ENCODE results near the gene CROCC2. TPM values are rescaled to one million over a fixed set of nuclear protein-coding genes. Genes with fewer than 3 reads are reported as not detected.

CROCC2 gene
- polyA plus RNA-seq, 1 of the 3 experiments (the other 2 are of a cell fraction) = not detected

DNA sequence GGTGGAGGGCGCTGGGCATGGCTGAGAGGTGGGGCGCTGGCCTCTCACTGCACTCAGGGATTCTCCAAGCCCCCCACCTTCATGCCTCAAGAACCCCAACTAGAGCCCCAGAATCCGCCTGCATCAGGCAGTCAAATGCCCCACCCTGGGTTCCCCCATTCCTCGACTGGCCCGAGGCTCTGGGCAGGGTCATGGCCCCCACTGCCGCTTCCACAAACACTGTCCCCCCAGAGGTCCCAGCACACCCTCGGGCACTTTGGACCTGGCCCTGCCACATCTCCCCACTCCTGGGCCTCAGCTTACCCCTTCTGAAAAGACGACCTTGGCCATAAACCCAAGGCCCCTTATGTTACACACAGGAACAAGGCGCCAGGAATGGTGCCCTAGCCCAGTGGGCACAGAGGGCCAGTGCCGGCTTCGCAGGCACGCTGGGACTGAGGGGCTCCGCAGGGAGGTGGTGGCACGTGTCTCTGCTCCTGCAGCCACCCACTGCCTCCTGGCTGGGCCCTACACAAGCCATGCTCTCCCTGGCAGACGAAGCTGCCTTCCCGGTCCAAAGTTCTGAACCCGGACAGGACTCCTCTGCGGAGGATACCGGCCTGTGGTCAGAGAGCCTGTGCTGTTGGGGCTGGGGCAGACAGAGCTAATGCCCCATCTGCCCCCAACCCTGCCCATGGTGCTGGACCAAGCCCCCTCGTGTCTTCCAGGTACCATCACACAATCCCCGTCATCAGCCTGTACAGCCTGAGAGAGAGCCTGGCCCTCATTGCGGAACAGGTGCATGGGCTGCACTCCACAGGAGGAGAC is 30.7 kb upstream of the CROCC2 start (continued):
- TF ChIP-seq PBX3 (IDR thresholded peaks at IDR 0.05) (no peak), FOXJ3 (CRISPR knock-in tag; IDR thresholded peaks at IDR 0.05) (no peak), POLR2AphosphoS5 (IDR thresholded peaks at IDR 0.05; ENCODE audit: low read depth, low read length) (no peak)

- H3F3A ChIP-seq (replicated peaks; ENCODE audit: insufficient read depth) = no peaks in the 10 kb centered on the region
- H3K9me3 ChIP-seq = no peaks in the 10 kb centered on the region
- H3K9ac ChIP-seq = no peak overlapping the region
- H3K4me3 ChIP-seq (ENCODE audit: low read depth in 2 of 2, low read length in 1 of 2) = no peak overlapping the region
- TF ChIP-seq MEF2A (IDR thresholded peaks at IDR 0.05; ENCODE audit: borderline replicate concordance, low read depth) (no peak), PBX3 (IDR thresholded peaks at IDR 0.05) (no peak), TCF12 (IDR thresholded peaks at IDR 0.05) (no peak), RAD21 (IDR thresholded peaks at IDR 0.05; ENCODE audit: low read length) (no peak), FOXM1 (IDR thresholded peaks at IDR 0.05; ENCODE audit: low read depth) (no peak)
- H3K36me3 ChIP-seq (replicated peaks in 1 of 2; ENCODE audit: control insufficient read depth in 1 of 2, insufficient read depth in 2 of 2, low read length in 1 of 2) = no peaks in the 10 kb centered on the region
- H3K4me2 ChIP-seq = no peak overlapping the region
- DNase-seq = peak; percentile 22
- CTCF ChIA-PET = interaction anchor here (0.9 to 2.5 kb wide), 2 partner anchors 25 to 39 kb away, joined by 3 to 9 read pairs; no protein-coding TSS in a partner anchor
- no peak overlapping the region for H3K27ac ChIP-seq (ENCODE audit: low read depth in 2 of 2, low read length in 1 of 2)
- no peaks in the 10 kb centered on the region for H3K9me2 ChIP-seq
- H3K79me2 ChIP-seq (ENCODE audit: insufficient read depth) = no peaks in the 10 kb centered on the region
- 40% methylated on average over 4 of the region's 7 CpGs for WGBS (ENCODE audit: low lambda C conversion rate)
- H2AFZ ChIP-seq (ENCODE audit: low read depth) = no peak overlapping the region
- H4K20me1 ChIP-seq (ENCODE audit: insufficient read depth) = no peaks in the 10 kb centered on the region
- no peaks in the 10 kb centered on the region for H3K27me3 ChIP-seq (ENCODE audit: insufficient read depth)
- POLR2A ChIA-PET = no interaction called here
- peaks cover 0 to 8% of the 10 kb centered on the region in 2 experiments; a peak in 1 of 4 replicates for H3K4me1 ChIP-seq (ENCODE audit: control insufficient read depth in 1 of 2, insufficient read depth in 2 of 2, low read depth in 1 of 2, low read length in 1 of 2)
These were observed 30.1 kb upstream of the CROCC2 start for GRCh38 chr2:240876035-240876474.

DNA sequence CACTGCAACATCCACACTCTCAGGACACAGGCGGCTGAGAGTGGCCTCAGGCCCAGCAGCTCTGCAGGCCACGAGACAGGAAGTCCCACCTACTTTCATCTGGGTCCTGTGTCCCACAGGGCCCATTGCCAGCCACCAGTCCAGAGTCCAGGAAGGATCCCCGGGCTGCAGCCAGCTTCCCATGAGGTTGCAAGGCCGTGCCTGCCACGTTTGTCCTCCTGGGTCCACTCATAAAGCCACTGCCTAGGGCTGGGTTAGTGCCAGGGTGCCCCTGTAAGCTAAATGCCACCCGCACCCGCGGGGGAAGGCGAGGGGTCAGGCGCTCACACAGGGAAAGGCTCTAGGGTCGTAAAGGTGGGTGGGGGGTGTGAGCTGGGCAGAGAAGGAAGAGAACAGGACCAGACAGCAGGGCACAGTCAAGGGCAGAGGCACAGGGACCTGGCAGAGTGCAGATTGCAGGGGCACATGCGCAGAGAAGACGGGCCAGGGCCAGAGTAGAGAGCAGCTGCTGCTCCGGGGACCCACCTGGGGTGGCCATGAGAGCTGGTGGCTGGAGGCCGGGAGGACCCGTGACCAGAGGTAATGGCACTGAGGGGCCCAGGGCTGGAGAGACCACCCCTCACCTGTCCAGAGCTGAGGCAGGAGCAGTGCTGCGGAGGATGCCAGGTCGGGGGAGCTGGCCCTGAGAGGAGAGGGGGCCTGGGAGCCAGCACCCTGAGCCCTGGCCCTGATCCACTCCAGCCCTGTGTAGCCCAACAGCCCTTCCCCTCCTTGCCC is 29.5 kb upstream of the CROCC2 start:
- 63% methylated on average over 12 of the region's 18 CpGs for WGBS (ENCODE audit: low lambda C conversion rate)
- H3K27ac ChIP-seq (ENCODE audit: low read depth in 2 of 2, low read length in 1 of 2) = no peak overlapping the region
- H3K9ac ChIP-seq = no peak overlapping the region
- ChIA-PET CTCF (interaction anchor here (0.9 to 2.5 kb wide), 4 partner anchors 25 to 38 kb away, joined by 3 to 9 read pairs (median 5); no protein-coding TSS in a partner anchor), POLR2A (no interaction called here)
- no peaks in the 10 kb centered on the region for H3K27me3 ChIP-seq (ENCODE audit: insufficient read depth)
- no peaks in the 10 kb centered on the region for H3F3A ChIP-seq (replicated peaks; ENCODE audit: insufficient read depth)
- H3K9me2 ChIP-seq = no peaks in the 10 kb centered on the region
- TF ChIP-seq FOXM1 (IDR thresholded peaks at IDR 0.05; ENCODE audit: low read depth) (no peak), CHD2 (IDR thresholded peaks at IDR 0.05; ENCODE audit: low read length, partially characterized antibody) (no peak), POLR2AphosphoS5 (IDR thresholded peaks at IDR 0.05; ENCODE audit: low read depth, low read length) (no peak), RCOR1 (IDR thresholded peaks at IDR 0.05; ENCODE audit: low read length) (no peak), RXRA (IDR thresholded peaks at IDR 0.05; ENCODE audit: borderline replicate concordance, low read depth) (no peak), ELF1 (IDR thresholded peaks at IDR 0.05) (no peak), TEAD4 (IDR thresholded peaks at IDR 0.05; ENCODE audit: borderline replicate concordance, insufficient read depth) (no peak), SMC3 (IDR thresholded peaks at IDR 0.05; ENCODE audit: low read depth, low read length) (no peak)
- H3K36me3 ChIP-seq (replicated peaks in 1 of 2; ENCODE audit: control insufficient read depth in 1 of 2, insufficient read depth in 2 of 2, low read length in 1 of 2) = no peaks in the 10 kb centered on the region
- H3K4me1 ChIP-seq (ENCODE audit: control insufficient read depth in 1 of 2, insufficient read depth in 2 of 2, low read depth in 1 of 2, low read length in 1 of 2) = peaks cover 0 to 8% of the 10 kb centered on the region in 2 experiments; a peak in 1 of 4 replicates
- no peak overlapping the region for H3K4me3 ChIP-seq (ENCODE audit: low read depth in 2 of 2, low read length in 1 of 2)
- H3K79me2 ChIP-seq (ENCODE audit: insufficient read depth) = no peaks in the 10 kb centered on the region
- H4K20me1 ChIP-seq (ENCODE audit: insufficient read depth) = no peaks in the 10 kb centered on the region
- H3K9me3 ChIP-seq = no peaks in the 10 kb centered on the region
- H3K4me2 ChIP-seq = no peak overlapping the region
- DNase-seq = peak; percentile 42
- H2AFZ ChIP-seq (ENCODE audit: low read depth) = no peak overlapping the region
